OCI-LY7 (cell line): Measurements from ENCODE around the gene WDR37. TPM values are rescaled to one million over a fixed set of nuclear protein-coding genes. Genes with fewer than 3 reads are reported as not detected.
A peak's percentile ranks its signal among the peaks of the same experiment; 100 is the strongest.

ENCODE experiments used
- BruUV-seq: library from RNA; stranded (reverse); fragments of 400-500 nt; replicated peaks from 2 replicates; lab custom pipeline; 2021; lab: Mats Ljungman, UMichigan
- CTCF ChIA-PET: fragments of 300-600 bp; sonication (Branson Sonifier 250); formaldehyde crosslinking; loops from one replicate; lab custom pipeline; 2022; ENCODE audit warnings: antibody characterized with exemption; ENCODE audit not compliant: unreplicated experiment; lab: Charles Lee
- POLR2A ChIA-PET: fragments of 300-600 bp; sonication (Branson Sonifier 250); formaldehyde crosslinking; loops from one replicate; lab custom pipeline; 2022; ENCODE audit warnings: antibody characterized with exemption; lab: Charles Lee
- DNase-seq: peaks from one replicate; pipeline ENCODE4 v3.0.0-alpha.2; 2015; ENCODE audit warnings: low spot score
- H2AFZ ChIP-seq: fragments of 200-600 bp; sonication (generic), shearing (Covaris generic); 2 replicates; pipeline ENCODE4 v1.6.1; 2014; ENCODE audit warnings: mild to moderate bottlenecking, antibody characterized with exemption, low read length, moderate library complexity
- H3K27ac ChIP-seq: fragments of 200-600 bp; sonication (generic); 2 replicates; pipeline ENCODE4 v1.5.1; 2014; ENCODE audit warnings: mixed run types, low read depth, mild to moderate bottlenecking, moderate library complexity, low read length, inconsistent platforms; ENCODE audit not compliant: poor library complexity, severe bottlenecking
- H3K36me3 ChIP-seq: fragments of 200-600 bp; sonication (generic); 2 replicates; pipeline ENCODE4 v1.6.1; 2014; ENCODE audit warnings: mild to moderate bottlenecking, antibody characterized with exemption, low read length, moderate library complexity, mixed read lengths; ENCODE audit not compliant: insufficient read depth
- H3K4me1 ChIP-seq: fragments of 200-600 bp; sonication (generic); 2 replicates; pipeline ENCODE4 v1.5.1; 2014; ENCODE audit warnings: mild to moderate bottlenecking, low read length; ENCODE audit not compliant: insufficient read depth, poor library complexity, severe bottlenecking
- H3K4me2 ChIP-seq: fragments of 200-600 bp; sonication (generic); 2 replicates; pipeline ENCODE4 v1.6.1; 2014; ENCODE audit warnings: mild to moderate bottlenecking, low read length
- H3K4me3 ChIP-seq: fragments of 200-600 bp; sonication (generic); 2 replicates; pipeline ENCODE4 v1.5.1; 2014; ENCODE audit warnings: mild to moderate bottlenecking, low read depth, low read length; ENCODE audit not compliant: poor library complexity, severe bottlenecking
- H3K79me2 ChIP-seq: fragments of 200-600 bp; sonication (generic); 2 replicates; pipeline ENCODE4 v1.6.1; 2016; ENCODE audit warnings: low read depth, mild to moderate bottlenecking, low read length, moderate library complexity, mixed read lengths; ENCODE audit not compliant: insufficient read depth
- H3K9me2 ChIP-seq: fragments of 200-600 bp; sonication (generic); 2 replicates; pipeline ENCODE4 v1.6.1; 2016; ENCODE audit warnings: mild to moderate bottlenecking, low read length, mixed read lengths; ENCODE audit not compliant: insufficient read depth
- H3K9me3 ChIP-seq: fragments of 200-600 bp; sonication (generic); 2 replicates; pipeline ENCODE4 v1.6.1; 2014; ENCODE audit warnings: mild to moderate bottlenecking, mixed run types, low read length, mixed read lengths
- H4K20me1 ChIP-seq: fragments of 200-600 bp; sonication (generic); 2 replicates; pipeline ENCODE4 v1.6.1; 2014; ENCODE audit warnings: mild to moderate bottlenecking, antibody characterized with exemption, low read length, moderate library complexity, mixed read lengths; ENCODE audit not compliant: insufficient read depth
- CTCF ChIP-seq: fragments of 200-600 bp; sonication (generic); conservative IDR thresholded peaks from 2 replicates; pipeline ENCODE4 v1.5.1; 2014; ENCODE audit warnings: mild to moderate bottlenecking, antibody characterized with exemption, low read length, moderate library complexity, mixed read lengths
- EZH2phosphoT487 ChIP-seq: fragments of 200-600 bp; sonication (generic); IDR thresholded peaks from 2 replicates; pipeline ENCODE4 v1.6.1; 2018; ENCODE audit warnings: low read depth, borderline replicate concordance, mild to moderate bottlenecking, mixed run types, antibody characterized with exemption, low read length, moderate library complexity, mixed read lengths
- intact Hi-C: fragments of 100-400 bp; cut with micrococcal nuclease; formaldehyde crosslinking; loops from one replicate; pipeline ENCODE4 v1.10.0; 2022; ENCODE audit not compliant: unreplicated experiment
- total RNA-seq, 2 experiments: library from RNA; depleted of rRNA in 1 of 2; stranded (reverse); fragments of >200 nt in 1 of 2; shearing (Covaris generic) in 1 of 2; gene quantifications; 2 replicates each; pipeline ENCODE4 v1.2.3, GENCODE V29; 2014 to 2022

The WDR37 gene
- total RNA-seq, 2 experiments from 2014 or later = 9.7 to 18.9 TPM

GRCh38 chr10:1107004-1107403 lies 50.8 kb downstream of the WDR37 start:
- no peak overlapping the region for H3K27ac ChIP-seq
- no TSS peak for BruUV-seq
- no peak overlapping the region for H3K4me3 ChIP-seq
- no peaks in the 10 kb centered on the region for H3K79me2 ChIP-seq
- no peak overlapping the region for H3K4me2 ChIP-seq
- intact Hi-C loops = no loop called here
- no peak overlapping the region for H2AFZ ChIP-seq
- no peaks in the 10 kb centered on the region for H4K20me1 ChIP-seq
- peaks cover 84% of the 10 kb centered on the region for H3K36me3 ChIP-seq
- TF ChIP-seq CTCF (no peak), EZH2phosphoT487 (no peak)
- H3K4me1 ChIP-seq = no peaks in the 10 kb centered on the region
- no peak for DNase-seq
- CTCF ChIA-PET = no interaction called here
- H3K9me3 ChIP-seq = no peaks in the 10 kb centered on the region
- no peaks in the 10 kb centered on the region for H3K9me2 ChIP-seq
- POLR2A ChIA-PET = interaction anchor here (0.6 kb wide), 1 partner anchor 26 kb away, joined by 3 read pairs; no protein-coding TSS in a partner anchor

GRCh38 chr10:1107679-1108078 lies 51.5 kb downstream of the WDR37 start:
- no peaks in the 10 kb centered on the region for H4K20me1 ChIP-seq
- H3K4me3 ChIP-seq = no peak overlapping the region
- H3K9me2 ChIP-seq = no peaks in the 10 kb centered on the region
- H3K9me3 ChIP-seq = no peaks in the 10 kb centered on the region
- BruUV-seq = no TSS peak
- POLR2A ChIA-PET = no interaction called here
- intact Hi-C loops = no loop called here
- TF ChIP-seq EZH2phosphoT487 (no peak), CTCF (no peak)
- no peak overlapping the region for H3K4me2 ChIP-seq
- peaks cover 90% of the 10 kb centered on the region for H3K36me3 ChIP-seq
- CTCF ChIA-PET = no interaction called here
- no peaks in the 10 kb centered on the region for H3K79me2 ChIP-seq
- H2AFZ ChIP-seq = no peak overlapping the region
- DNase-seq = no peak
- no peaks in the 10 kb centered on the region for H3K4me1 ChIP-seq
- no peak overlapping the region for H3K27ac ChIP-seq

- Histone ChIP-seq H3K9me3 (no peaks in the 10 kb centered on the region), H3K79me2 (no peaks in the 10 kb centered on the region), H3K4me2 (no peak overlapping the region), H3K9me2 (no peaks in the 10 kb centered on the region), H3K36me3 (peaks cover 86% of the 10 kb centered on the region), H3K4me3 (no peak overlapping the region), H4K20me1 (no peaks in the 10 kb centered on the region), H3K4me1 (no peaks in the 10 kb centered on the region), H3K27ac (no peak overlapping the region), H2AFZ (no peak overlapping the region)
- DNase-seq = peak; percentile 27
- ChIA-PET POLR2A (no interaction called here), CTCF (no interaction called here)
- intact Hi-C loops = no loop called here
- TF ChIP-seq CTCF (peak; percentile 72), EZH2phosphoT487 (no peak)
- BruUV-seq = no TSS peak
These were observed 53.8 kb downstream of the WDR37 start for GRCh38 chr10:1109795-1110673.
